B cell (primary cell): ENCODE results near the gene CCNE1. TPM values are rescaled to one million over a fixed set of nuclear protein-coding genes. Genes with fewer than 3 reads are reported as not detected.

ENCODE experiments used
- ATAC-seq: fragments of 200-7000 bp; cut with Tn5 transposase; one replicate; pipeline ENCODE4 v1.10.0; 2021; ENCODE audit warnings: low read depth, mild to moderate bottlenecking, moderate number of reproducible peaks, moderate library complexity
- CTCF ChIA-PET: fragments of 350-600 bp; sonication (Branson Sonifier 250); formaldehyde crosslinking; loops from one replicate; lab custom pipeline; 2021; ENCODE audit warnings: antibody characterized with exemption, inconsistent platforms; lab: Charles Lee
- POLR2A ChIA-PET: fragments of 350-600 bp; sonication (Branson Sonifier 250); formaldehyde crosslinking; loops from one replicate; lab custom pipeline; 2021; ENCODE audit warnings: antibody characterized with exemption; lab: Charles Lee
- DNase-seq: peaks from one replicate; pipeline ENCODE4 v3.0.0; 2013
- H2AFZ ChIP-seq: 2 replicates; pipeline ENCODE4 v1.6.1; 2012; ENCODE audit warnings: mild to moderate bottlenecking, low read depth, low read length; ENCODE audit not compliant: insufficient read depth, poor library complexity, severe bottlenecking
- H3K27ac ChIP-seq, 2 donors: 1 replicate in 1 of 2; 2 replicates in 1 of 2; pipeline ENCODE4 v1.5.1; 2012 to 2013; ENCODE audit warnings: low read length in 2 of 2, mild to moderate bottlenecking in 2 of 2, moderate library complexity in 1 of 2
- H3K27me3 ChIP-seq, 4 experiments: fragments of 200-600 bp in 1 of 4; sonication (generic) in 1 of 4; replicated peaks in 1 of 4; 1 replicate in 2 of 4; 2 replicates in 2 of 4; pipeline versions ENCODE4 v1.6.1 to v1.7.0; 2013 to 2016; ENCODE audit warnings: low read length in 3 of 4, mild to moderate bottlenecking in 2 of 4, mixed read lengths in 1 of 4, moderate library complexity in 1 of 4; ENCODE audit not compliant: insufficient read depth in 4 of 4, control insufficient read depth in 3 of 4; ENCODE audit errors: control extremely low read depth in 1 of 4
- H3K36me3 ChIP-seq, 2 experiments: replicated peaks in 1 of 2; 1 replicate in 1 of 2; 2 replicates in 1 of 2; pipeline versions ENCODE4 v1.6.1 to v1.7.1; 2013; ENCODE audit warnings: low read length in 1 of 2; ENCODE audit not compliant: insufficient read depth in 2 of 2, control insufficient read depth in 1 of 2; ENCODE audit errors: control extremely low read depth in 1 of 2, extremely low read depth in 1 of 2
- H3K4me1 ChIP-seq, 2 donors: fragments of 200-600 bp in 1 of 2; sonication (generic) in 1 of 2; 1 replicate in 1 of 2; 2 replicates in 1 of 2; pipeline versions ENCODE4 v1.5.1 to v1.6.1; 2013 to 2017; ENCODE audit warnings: low read length in 2 of 2; ENCODE audit not compliant: control insufficient read depth in 2 of 2, insufficient read depth in 2 of 2
- H3K4me2 ChIP-seq: replicated peaks from 2 replicates; pipeline ENCODE3; 2012; ENCODE audit warnings: mild to moderate bottlenecking, low read depth, low read length; ENCODE audit not compliant: poor library complexity, severe bottlenecking
- H3K4me3 ChIP-seq, 5 experiments: fragments of 200-600 bp in 1 of 5; sonication (generic) in 1 of 5; 1 replicate in 3 of 5; 2 replicates in 2 of 5; pipeline versions ENCODE4 v1.5.1 to v1.7.0; 2011 to 2016; ENCODE audit warnings: low read length in 4 of 5, mild to moderate bottlenecking in 4 of 5, low read depth in 2 of 5, control low read depth in 1 of 5, moderate library complexity in 1 of 5; ENCODE audit not compliant: insufficient read depth in 1 of 5; ENCODE audit errors: control extremely low read depth in 1 of 5, extremely low read depth in 1 of 5
- H3K79me2 ChIP-seq: fragments of 200-600 bp; sonication (generic); one replicate; pipeline ENCODE4 v1.6.0; 2016; ENCODE audit warnings: low read length; ENCODE audit not compliant: control insufficient read depth, insufficient read depth
- H3K9ac ChIP-seq: fragments of 200-600 bp; sonication (generic); 2 replicates; pipeline ENCODE4 v1.6.1; 2017; ENCODE audit warnings: mild to moderate bottlenecking, low read length, moderate library complexity
- H3K9me3 ChIP-seq, 3 donors: one replicate each; pipeline versions ENCODE4 v1.6.1 to v1.7.1; 2013; ENCODE audit warnings: low read length in 2 of 3; ENCODE audit not compliant: control insufficient read depth in 2 of 3, insufficient read depth in 1 of 3; ENCODE audit errors: control extremely low read depth in 1 of 3
- H4K20me1 ChIP-seq: 2 replicates; pipeline ENCODE4 v1.6.0; 2012; ENCODE audit warnings: mild to moderate bottlenecking, low read length; ENCODE audit not compliant: insufficient read depth, control insufficient read depth, poor library complexity, severe bottlenecking
- H3K27ac Mint-ChIP-seq: one replicate; pipeline ENCODE4 v1.8.0; 2021; ENCODE audit warnings: mixed read lengths
- H3K27me3 Mint-ChIP-seq: one replicate; pipeline ENCODE4 v1.8.0; 2021; ENCODE audit warnings: mixed read lengths
- H3K4me1 Mint-ChIP-seq: one replicate; pipeline ENCODE4 v1.8.0; 2021; ENCODE audit warnings: mixed read lengths
- H3K4me3 Mint-ChIP-seq: one replicate; pipeline ENCODE4 v1.8.0; 2021; ENCODE audit warnings: mixed read lengths
- H3K9me3 Mint-ChIP-seq: one replicate; pipeline ENCODE4 v1.8.0; 2022; ENCODE audit warnings: mixed read lengths; ENCODE audit not compliant: insufficient read depth
- EZH2 ChIP-seq: IDR thresholded peaks from 2 replicates; pipeline ENCODE4 v1.6.1; 2012; ENCODE audit warnings: borderline replicate concordance, low read depth, mild to moderate bottlenecking, moderate library complexity, low read length; ENCODE audit not compliant: insufficient read depth, poor library complexity, severe bottlenecking
- WGBS: methylation state at CpG from one replicate; pipeline ENCODE4 v1.1.5; 2013; ENCODE audit warnings: missing lambda C conversion rate; ENCODE audit not compliant: insufficient coverage; 5-methylcytosine and 5-hydroxymethylcytosine counted together
- intact Hi-C: fragments of 100-400 bp; cut with micrococcal nuclease; formaldehyde crosslinking; loops from one replicate; pipeline ENCODE4 v1.10.0; 2022
- polyA plus RNA-seq: library from polyadenylated mRNA; depleted of rRNA; stranded (reverse); fragments of >200 nt; gene quantifications from 2 replicates; pipeline ENCODE4 v1.2.3, GENCODE V29; 2012
- total RNA-seq, 2 donors: library from RNA; stranded (reverse); fragments of 120-200 nt in 1 of 2; gene quantifications; 1 replicate in 1 of 2; 2 replicates in 1 of 2; pipeline versions ENCODE4 v1.2.3 to v1.2.4, GENCODE V29; 2013 to 2022
- TF ChIP-seq, protein P1 (sequence below): fragments of 200-600 bp; IDR thresholded peaks from one replicate; pipeline ENCODE4 v1.8.0; 2022; ENCODE audit warnings: antibody characterized with exemption, mild to moderate bottlenecking

CCNE1 gene
- total and polyA plus RNA-seq, 2 donors (not counting 1 experiment from before 2014, with no cell fraction given) = 2.5 to 2.8 TPM

DNA sequence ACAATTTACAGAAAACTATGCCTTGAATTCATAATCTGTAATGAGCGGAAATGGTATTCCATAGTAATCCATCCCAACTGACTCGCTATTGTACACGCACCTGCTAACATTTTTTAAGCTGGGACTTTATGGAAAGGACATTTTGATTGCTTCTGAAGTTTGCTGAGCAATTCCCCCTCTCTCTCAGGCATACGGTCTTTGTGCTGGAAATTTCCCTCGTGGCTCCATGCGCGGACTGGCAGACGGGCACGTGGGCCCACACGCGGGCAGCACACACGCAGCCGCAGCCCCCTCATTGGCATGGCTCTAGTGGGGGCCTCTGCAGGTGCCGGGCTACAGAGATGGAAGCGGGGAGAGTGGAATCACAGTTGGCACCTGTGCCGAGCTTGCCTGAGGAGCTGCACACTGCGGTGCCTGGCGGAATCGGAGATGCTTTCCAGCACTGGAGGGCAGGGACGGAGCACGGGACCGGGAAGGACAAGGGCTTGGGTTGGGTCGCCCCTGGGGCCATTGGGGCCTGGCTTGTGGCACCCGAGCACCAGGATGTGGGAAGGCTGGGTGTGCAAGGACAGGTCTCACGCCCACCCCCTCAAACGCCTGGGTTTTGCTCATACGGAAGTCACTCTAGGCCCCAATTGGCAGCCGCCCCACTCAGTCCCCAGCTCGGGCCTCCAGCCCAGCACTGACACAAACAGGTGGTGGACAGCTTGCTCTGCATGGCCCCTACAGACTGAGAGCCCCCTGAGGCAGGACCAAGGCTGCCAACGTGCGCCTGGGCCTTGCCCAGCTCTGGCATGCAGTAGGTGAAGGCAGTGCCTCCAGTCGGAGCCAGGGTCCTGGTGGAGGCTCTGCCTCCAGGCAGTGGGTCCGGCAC lies 30.2 kb upstream of the CCNE1 start:
- H3K9me3 ChIP-seq = peaks cover 0 to 5% (median 0%) of the 10 kb centered on the region in 3 donors
- TF ChIP-seq, protein P1, sequence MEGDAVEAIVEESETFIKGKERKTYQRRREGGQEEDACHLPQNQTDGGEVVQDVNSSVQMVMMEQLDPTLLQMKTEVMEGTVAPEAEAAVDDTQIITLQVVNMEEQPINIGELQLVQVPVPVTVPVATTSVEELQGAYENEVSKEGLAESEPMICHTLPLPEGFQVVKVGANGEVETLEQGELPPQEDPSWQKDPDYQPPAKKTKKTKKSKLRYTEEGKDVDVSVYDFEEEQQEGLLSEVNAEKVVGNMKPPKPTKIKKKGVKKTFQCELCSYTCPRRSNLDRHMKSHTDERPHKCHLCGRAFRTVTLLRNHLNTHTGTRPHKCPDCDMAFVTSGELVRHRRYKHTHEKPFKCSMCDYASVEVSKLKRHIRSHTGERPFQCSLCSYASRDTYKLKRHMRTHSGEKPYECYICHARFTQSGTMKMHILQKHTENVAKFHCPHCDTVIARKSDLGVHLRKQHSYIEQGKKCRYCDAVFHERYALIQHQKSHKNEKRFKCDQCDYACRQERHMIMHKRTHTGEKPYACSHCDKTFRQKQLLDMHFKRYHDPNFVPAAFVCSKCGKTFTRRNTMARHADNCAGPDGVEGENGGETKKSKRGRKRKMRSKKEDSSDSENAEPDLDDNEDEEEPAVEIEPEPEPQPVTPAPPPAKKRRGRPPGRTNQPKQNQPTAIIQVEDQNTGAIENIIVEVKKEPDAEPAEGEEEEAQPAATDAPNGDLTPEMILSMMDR = no peak
- TF ChIP-seq EZH2 = no peak
- H3K9me3 Mint-ChIP-seq = no peaks in the 10 kb centered on the region
- no peak overlapping the region for H3K9ac ChIP-seq
- peak; percentile 1 for DNase-seq
- no peaks in the 10 kb centered on the region for H3K79me2 ChIP-seq
- H3K4me2 ChIP-seq = no peak overlapping the region
- no peak overlapping the region for H3K4me3 ChIP-seq
- H4K20me1 ChIP-seq = no peaks in the 10 kb centered on the region
- intact Hi-C loops = no loop called here
- 93% methylated on average over 33 of the region's 33 CpGs for WGBS
- H3K27ac Mint-ChIP-seq = no peak overlapping the region
- H3K36me3 ChIP-seq = no peaks in the 10 kb centered on the region
- H3K4me3 Mint-ChIP-seq = no peak overlapping the region
- POLR2A ChIA-PET = no interaction called here
- H3K4me1 Mint-ChIP-seq = no peaks in the 10 kb centered on the region
- no peaks in the 10 kb centered on the region for H3K4me1 ChIP-seq
- no peak overlapping the region for H2AFZ ChIP-seq
- ATAC-seq = no peak
- CTCF ChIA-PET = no interaction called here
- no peaks in the 10 kb centered on the region for H3K27me3 ChIP-seq
- H3K27ac ChIP-seq = no peak overlapping the region
- H3K27me3 Mint-ChIP-seq = peaks cover 5% of the 10 kb centered on the region

- peak; percentile 1 for DNase-seq
- Mint-ChIP-seq H3K9me3 (no peaks in the 10 kb centered on the region), H3K27me3 (peaks cover 6% of the 10 kb centered on the region), H3K27ac (no peak overlapping the region), H3K4me1 (no peaks in the 10 kb centered on the region), H3K4me3 (no peak overlapping the region)
- TF ChIP-seq EZH2 = no peak
- TF ChIP-seq, protein P1 = no peak
- Histone ChIP-seq H3K27me3 (no peaks in the 10 kb centered on the region), H3K36me3 (no peaks in the 10 kb centered on the region), H3K4me1 (no peaks in the 10 kb centered on the region), H3K79me2 (no peaks in the 10 kb centered on the region), H3K4me2 (no peak overlapping the region), H3K27ac (no peak overlapping the region), H3K4me3 (no peak overlapping the region), H4K20me1 (no peaks in the 10 kb centered on the region), H3K9me3 (peaks cover 0 to 5% (median 0%) of the 10 kb centered on the region in 3 donors), H2AFZ (no peak overlapping the region), H3K9ac (no peak overlapping the region)
- CTCF ChIA-PET = no interaction called here
- POLR2A ChIA-PET = no interaction called here
- ATAC-seq = no peak
- 94% methylated on average over 13 of the region's 13 CpGs for WGBS
- intact Hi-C loops = no loop called here
Measured at GRCh38 chr19:29782260-29782580, 29.6 kb upstream of the CCNE1 start.
